GM12873 (cell line): ENCODE measurements around the gene RFX3.

Experiments
- TF ChIP-seq, protein P1 (sequence below): IDR thresholded peaks from 2 replicates; pipeline ENCODE4 v1.5.1; 2012; ENCODE audit warnings: low read depth, mild to moderate bottlenecking, moderate library complexity, low read length, control low read depth; ENCODE audit not compliant: insufficient read depth; ENCODE audit errors: missing control alignments

RFX3 gene

DNA sequence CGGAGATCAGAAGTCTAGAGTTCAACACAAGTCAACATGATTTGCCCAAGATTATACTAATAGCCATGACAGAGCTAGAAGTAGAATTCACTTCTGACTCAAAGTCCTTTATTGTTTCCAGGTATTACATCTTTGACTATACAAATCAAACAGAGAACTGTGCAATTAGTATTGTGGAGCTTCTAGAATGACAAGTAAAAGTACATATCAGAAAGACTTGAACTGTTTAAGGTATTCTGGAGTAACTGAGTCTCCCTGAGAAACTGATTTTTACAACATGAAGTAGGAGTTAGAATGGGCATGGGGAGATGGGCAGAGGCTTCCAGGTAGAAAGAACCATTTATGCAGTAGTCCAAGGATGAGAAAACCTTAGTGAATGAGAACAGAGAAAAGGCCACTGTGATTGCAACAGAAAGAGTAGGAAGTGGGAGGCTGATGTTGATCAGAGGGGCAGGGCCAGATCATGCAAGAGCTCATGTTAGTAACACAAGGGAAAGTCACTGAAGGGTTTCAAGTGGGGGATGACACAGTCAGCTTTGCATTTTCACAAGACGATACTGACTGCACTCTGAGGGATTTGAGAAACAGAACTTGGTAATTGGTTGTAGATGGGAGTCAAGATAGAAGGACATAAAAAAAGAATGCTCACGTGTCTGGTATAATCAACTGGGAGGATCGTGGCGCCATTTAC, 280.7 kb downstream of the RFX3 start:
- TF ChIP-seq, protein P1, sequence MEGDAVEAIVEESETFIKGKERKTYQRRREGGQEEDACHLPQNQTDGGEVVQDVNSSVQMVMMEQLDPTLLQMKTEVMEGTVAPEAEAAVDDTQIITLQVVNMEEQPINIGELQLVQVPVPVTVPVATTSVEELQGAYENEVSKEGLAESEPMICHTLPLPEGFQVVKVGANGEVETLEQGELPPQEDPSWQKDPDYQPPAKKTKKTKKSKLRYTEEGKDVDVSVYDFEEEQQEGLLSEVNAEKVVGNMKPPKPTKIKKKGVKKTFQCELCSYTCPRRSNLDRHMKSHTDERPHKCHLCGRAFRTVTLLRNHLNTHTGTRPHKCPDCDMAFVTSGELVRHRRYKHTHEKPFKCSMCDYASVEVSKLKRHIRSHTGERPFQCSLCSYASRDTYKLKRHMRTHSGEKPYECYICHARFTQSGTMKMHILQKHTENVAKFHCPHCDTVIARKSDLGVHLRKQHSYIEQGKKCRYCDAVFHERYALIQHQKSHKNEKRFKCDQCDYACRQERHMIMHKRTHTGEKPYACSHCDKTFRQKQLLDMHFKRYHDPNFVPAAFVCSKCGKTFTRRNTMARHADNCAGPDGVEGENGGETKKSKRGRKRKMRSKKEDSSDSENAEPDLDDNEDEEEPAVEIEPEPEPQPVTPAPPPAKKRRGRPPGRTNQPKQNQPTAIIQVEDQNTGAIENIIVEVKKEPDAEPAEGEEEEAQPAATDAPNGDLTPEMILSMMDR = no peak

DNA sequence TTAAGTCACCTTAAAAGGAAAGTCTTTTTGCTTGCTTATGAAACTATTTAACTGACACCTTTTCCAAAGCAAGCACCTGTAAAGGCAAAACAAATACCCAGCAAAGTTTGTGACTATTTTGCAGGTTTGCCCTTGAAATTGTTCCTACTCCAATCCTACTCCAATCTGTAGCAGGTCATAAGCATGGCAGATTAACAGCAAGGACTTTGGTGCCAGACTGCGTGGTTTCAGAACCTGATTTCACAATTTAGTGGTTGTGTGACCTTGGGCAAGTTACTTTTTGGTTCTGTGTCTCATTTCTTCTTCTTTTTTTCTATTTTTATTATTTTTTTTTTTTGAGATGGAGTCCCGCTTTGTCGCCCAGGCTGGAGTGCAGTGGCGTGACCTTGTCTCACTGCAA, 282.1 kb downstream of the RFX3 start:
- TF ChIP-seq, protein P1 = no peak

DNA sequence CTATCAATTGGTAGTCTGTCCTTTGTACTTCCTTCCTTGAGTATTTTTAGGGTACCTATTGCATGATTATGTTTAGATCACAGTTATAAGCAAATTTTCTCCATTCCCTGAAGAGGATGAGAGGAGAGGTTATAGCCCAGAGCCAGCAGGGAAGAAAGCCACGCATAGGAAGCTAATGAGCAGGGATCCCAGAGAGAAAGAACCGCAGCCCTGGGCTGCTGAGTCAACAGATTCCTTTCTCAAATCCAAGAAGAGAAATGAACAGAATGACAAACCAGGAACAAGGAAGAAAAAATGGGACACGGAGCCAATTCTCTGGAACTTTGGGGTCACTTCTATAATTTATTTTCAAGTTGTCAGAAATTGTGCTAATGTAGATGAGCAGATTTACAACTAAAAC, 284.5 kb downstream of the RFX3 start:
- TF ChIP-seq, protein P1 = no peak

DNA sequence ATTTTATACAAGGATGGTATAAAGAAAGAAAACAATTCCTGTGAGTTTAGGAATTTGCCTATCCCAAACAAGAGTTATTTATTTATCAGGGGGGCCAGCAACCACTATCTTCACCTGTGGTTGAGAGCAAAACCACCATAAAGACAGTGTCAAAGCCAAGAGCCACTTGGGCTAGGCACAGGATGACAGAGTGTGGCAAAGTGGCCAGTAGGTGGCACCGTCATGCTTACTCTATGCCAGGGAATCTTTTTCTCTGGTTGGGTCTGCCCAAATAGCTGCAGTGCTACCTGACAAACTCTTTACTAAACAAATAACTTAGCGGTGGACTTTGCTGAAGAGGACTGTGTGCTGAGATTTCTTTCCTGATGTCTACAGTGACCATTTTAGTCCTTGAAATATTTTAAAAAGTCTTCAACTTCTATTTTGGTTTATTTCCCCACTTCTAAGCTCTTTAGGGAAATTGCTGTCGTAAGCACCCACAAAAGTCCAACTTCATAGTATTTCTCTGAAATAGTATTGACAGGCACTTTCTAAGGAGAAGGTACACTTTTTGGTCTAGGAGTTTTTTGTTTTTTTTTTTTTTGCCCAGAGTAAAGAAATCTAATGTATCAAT, 285.0 kb downstream of the RFX3 start:
- TF ChIP-seq, protein P1 = peak; percentile 90

DNA sequence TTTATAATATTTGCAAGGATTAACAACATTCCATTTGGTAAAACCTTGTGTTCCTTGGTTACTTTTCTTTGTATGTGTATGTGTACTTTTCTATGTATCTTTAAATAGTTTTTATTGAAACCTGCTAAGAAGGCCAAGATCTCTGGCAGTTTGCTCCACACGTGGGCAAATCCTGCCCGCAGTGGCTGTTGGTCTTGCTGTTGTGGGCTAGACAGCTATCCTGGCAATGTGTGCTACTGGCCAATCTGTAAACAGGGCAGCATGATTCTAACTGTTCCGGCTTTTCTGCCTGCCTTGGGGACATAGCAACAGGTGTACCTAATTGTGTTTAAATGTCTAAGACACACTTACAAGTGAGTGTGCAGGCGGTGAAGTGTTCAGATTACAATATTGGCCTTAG, 286.6 kb downstream of the RFX3 start:
- TF ChIP-seq, protein P1 = no peak

DNA sequence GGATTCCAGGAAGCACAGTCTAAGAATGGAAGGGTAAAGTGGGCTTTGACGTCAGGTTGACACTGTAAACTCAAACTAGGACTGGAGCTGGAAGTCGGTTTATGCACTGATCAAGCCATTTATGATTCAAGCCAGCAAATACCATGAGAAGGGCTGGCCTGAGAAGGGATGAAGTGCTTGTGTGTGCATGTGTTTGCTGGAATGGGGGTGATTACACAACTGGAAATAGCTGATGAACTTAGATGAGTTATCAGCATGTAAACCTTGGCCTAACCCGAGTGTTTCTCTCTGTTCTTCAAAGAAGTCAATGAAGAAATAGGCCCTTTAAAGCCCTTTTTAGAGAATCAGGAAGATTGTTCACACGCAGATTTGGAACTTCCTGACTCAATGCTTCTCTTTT, 287.6 kb downstream of the RFX3 start:
- TF ChIP-seq, protein P1 = no peak

DNA sequence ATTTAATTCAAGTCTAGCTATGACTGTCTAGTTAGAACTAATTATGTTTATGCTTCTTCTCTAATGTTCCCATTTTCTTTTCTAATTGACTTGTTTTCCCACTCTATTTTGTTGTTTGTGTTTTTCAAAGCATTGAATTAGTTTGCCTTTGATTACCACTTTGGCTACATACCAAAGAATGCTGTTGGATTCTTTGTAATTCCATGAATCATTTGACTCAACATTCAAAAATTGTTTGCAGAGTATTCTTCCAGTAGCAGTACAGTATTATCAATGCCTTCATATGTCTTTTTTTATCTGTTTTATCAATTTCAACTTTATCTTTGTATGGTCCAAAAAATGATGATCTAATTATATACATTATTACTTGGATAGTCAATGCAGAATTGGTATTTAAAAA, 288.7 kb downstream of the RFX3 start:
- TF ChIP-seq, protein P1 = no peak
